CD4-positive, alpha-beta T cell treated with Interleukin-15 for 1 hour (primary cell): ENCODE results near the gene RNF222.
"Not testable (repeated sequence)": the region's sequence is repeated elsewhere in the genome, so short reads cannot be mapped to it uniquely, and the experiment has no call there.

Source experiments
- DNase-seq: peaks from one replicate; pipeline ENCODE4 v3.0.0-alpha.2; 2020

Gene RNF222

GRCh38 chr17:8377422-8377821, 20.2 kb downstream of the RNF222 start:
- DNase-seq, result no peak

GRCh38 chr17:8376271-8377067, 21.2 kb downstream of the RNF222 start, which contains the start of gene KRABD2:
TSS of gene KRABD2 (minus strand) at chr17:8376704.
- peak; percentile 88 for DNase-seq

- no peak for DNase-seq
Measured at GRCh38 chr17:8375738-8376259, 21.8 kb downstream of the RNF222 start.

- DNase-seq, result not testable (repeated sequence)
Measured at GRCh38 chr17:8373856-8374255, 23.8 kb downstream of the RNF222 start.

- DNase-seq, result no peak
Measured at GRCh38 chr17:8372422-8372821, 25.2 kb downstream of the RNF222 start.

DNA sequence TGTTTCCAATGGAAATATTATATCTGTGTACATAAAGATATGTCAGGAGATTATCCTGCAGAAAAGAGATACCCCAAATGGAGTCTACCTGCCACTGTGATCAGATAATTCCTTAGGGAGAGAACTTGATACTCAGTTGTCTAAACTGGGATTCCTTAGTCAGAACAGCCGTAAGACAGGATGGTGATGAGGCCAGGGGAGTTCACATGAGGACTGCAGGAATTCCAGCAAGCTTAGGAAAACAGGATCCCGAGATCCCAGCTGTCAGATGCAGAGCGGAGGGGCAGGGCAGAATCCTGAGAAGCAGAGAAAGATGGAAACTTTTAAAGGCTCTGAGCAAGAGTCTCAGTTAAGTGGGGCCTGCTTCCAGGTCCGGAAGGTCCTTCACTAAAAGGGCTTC, 25.8 kb downstream of the RNF222 start:
- DNase-seq, result no peak

DNA sequence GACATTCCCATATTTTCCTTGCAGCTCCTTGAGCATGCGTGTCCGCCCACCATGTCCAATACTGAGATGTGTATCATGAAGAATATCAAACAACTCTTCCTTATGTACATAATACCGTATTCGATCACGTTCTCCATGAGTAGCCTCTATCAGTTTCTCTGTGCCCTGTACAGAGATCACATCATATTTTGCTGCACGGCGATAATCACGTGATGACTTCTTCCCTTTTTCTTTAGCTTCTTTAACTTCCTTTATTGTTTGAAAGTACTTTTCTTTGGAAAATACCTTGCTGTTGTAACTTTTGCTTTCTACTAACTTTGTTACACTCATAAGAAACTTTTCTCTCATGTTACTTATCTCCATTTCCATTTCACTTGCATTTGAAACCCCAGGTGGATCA, 27.7 kb downstream of the RNF222 start:
- no peak for DNase-seq

- DNase-seq, result no peak
Measured at GRCh38 chr17:8368193-8368592, 29.4 kb downstream of the RNF222 start.

DNA sequence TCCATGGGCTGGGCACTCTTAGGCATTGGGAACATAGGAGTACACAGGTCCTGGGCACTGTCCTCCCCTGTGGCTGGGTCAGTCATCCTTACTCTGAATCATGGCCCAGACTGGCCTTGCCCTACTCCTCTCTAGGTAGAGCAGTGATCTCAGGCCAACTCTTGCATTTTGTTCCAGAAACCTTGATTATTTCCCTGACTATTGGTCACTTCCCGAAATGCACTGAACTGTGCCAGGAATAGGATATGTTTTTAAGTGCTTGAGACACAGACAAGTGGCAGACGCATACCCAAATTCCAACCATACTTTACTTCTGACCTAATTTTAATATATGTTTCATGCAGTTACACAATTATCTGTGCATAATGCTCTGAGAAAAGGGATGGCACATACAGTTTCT, 31.4 kb downstream of the RNF222 start:
- DNase-seq, result no peak

DNA sequence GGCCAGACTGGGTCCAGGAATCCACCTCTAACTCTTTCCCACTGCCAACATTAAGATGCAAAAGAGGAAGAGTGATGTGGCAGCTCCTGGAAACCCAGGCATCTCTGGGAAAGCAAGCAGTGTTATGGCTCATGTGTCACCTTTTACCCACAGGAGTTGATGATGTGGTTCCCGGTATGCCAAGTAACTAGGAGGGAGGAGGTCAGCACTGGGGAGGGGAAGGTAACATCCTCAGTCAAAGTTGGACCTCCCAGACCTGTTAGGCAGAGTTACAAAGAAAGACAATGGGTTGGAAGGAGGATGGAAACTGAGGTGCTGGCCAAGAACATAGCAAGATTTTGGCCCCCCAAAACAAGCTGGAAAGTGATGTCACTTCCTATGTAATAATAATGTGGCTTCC, 32.5 kb downstream of the RNF222 start:
- no peak for DNase-seq

GRCh38 chr17:8362651-8363332, 34.8 kb downstream of the RNF222 start:
- no peak for DNase-seq

DNA sequence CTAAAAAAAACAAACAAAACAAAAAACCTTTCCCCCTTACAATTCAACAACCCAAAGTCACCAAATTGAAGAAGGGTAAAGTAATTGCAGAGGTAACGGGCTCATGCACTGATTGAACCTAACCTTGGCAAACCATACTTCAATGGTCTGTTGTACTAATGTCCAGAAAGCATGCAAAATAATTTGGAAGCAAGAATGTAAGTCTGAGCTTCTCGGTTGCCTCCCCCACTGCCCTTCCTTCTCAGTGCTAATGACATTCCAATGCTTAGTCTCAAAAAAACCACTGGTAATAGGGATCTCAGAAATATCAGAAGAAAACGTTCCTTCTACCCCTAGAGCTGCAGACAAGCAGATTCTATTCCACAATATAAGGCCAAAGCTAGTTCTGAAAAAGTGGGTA, 36.9 kb downstream of the RNF222 start:
- DNase-seq, result no peak

DNA sequence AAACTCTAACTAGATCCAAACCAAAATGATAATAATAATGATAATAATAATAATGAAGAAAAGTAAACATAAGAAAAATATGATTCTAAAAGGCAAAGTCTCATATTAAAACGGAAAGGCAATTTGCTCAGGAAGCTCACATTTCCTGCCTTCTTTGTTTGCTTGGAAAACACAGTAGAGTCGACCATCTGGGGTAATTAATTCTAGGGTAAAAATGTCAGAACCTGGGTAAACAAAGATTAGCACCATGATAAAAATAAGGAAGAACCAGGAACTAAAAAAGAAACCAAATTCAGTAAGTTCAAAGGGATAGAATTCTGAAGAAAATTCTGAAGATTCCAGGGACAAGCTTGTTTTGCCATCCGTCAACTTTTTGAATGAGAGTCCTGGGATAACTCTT, 37.4 kb downstream of the RNF222 start:
- no peak for DNase-seq

GRCh38 chr17:8359769-8360168, 37.9 kb downstream of the RNF222 start:
- DNase-seq, result no peak

DNA sequence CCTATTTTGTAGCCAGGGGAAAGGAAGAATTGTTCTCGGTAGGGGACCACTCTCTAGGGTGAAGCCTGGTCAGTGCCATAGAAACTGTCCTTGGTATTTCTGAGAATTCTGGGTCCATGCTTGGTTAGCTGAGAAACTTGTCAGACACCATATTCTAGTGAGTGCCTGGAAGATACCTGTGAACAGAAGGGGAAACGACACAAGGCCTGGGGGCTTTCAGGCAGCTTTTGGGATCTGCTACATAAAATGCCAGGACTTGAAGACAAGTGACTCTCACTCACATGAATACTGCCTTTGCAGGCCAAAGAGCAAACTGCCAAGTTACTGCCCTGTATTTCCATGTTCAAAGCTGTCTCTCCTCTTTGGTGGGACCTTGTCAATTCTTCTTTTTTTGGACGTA, 39.7 kb downstream of the RNF222 start:
- no peak for DNase-seq

DNA sequence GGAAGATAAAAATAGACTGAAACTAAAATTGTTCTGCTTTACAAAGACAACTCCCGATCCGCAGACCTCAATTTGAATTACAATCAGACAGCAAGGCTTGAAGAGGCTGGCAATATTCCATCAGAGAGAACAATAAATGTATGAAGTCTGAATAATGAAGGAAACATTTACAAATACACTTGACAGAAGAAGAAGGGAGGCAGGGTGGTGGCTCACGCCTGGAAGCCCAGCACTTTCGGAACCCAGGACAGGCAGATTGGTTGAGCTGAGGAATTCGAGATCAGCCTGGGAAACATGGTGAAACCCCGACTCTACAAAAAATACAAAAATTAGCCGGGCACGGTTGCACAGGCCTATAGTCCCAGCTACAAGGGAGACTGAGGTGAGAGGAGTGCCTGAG, 43.4 kb downstream of the RNF222 start:
- no peak for DNase-seq

DNA sequence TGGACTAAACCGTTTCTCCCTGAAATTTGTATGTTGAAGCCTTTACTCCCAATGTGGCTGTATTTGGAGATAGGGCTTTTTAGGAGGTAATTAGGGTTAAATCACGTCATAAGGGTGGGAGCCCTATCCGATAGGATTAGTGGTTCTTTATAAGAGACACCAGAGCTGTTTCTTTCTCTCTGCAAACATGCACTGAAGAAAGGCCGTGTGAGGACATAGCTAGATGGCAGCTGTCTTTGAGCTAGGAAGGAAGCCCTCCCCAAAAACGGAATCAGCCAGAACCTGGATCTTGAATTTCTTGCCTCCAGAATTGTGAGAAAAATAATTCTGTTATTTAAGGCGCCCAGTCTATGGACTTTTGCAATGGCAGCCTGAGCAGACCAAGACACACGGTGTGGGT, 43.9 kb downstream of the RNF222 start:
- no peak for DNase-seq

DNA sequence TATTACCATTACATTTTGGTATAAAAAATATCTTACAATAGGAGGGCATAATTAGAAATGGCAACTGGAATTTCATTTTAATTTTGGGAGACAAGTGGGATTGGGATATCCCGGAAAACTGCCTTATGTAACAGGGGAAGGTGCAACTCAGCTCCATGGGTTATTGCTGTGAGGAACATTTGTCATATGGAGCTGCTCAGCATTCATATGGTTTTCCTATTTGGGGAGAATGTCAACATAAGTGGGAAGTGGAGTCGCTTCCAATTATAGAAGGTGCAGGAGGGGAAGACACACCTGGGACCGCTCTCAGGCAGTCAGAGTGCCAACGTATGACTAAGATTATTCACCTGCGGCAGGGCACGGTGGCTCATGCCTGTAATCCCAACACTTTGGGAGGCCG, 47.3 kb downstream of the RNF222 start:
- DNase-seq, result no peak

- not testable (repeated sequence) for DNase-seq
Measured at GRCh38 chr17:8347001-8347400, 50.6 kb downstream of the RNF222 start.

GRCh38 chr17:8345951-8346665, 51.5 kb downstream of the RNF222 start:
- DNase-seq, result no peak

DNA sequence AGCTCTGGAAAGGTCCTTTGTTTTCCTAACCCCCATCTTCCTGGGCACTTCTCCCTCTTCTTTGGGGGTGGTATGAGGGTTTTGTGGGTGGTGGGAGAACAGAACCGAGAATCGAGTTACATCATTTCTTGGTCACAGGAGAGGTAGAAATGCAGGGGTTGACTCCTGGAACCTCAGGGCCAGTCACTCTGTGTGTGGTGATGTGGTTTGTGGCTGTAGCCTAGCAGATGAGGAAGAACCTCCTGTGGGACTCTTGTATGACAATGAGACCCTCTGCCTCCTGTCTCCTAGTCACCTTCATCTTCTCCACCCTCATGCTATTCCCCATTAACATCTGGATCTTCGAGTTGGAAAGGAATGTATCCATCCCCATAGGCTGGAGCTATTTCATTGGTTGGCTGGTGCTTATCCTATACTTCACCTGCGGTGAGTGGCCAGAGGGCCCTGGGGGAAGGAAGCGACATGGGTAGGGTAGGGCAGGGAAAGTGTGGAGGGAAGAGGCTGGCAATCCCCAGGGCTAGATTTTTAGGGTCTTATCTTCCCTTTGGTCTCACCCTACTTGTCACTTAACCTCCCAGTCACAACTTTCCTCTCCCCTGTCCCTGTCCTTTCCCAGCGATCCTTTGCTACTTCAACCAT, 52.5 kb downstream of the RNF222 start:
- DNase-seq, result no peak

GRCh38 chr17:8341456-8341855, 56.2 kb downstream of the RNF222 start:
- DNase-seq, result no peak
